ENCODE measurements around the gene SPOPL. TPM values are rescaled to one million over a fixed set of nuclear protein-coding genes. Genes with fewer than 3 reads are reported as not detected.

Gene SPOPL
- total and polyA plus RNA-seq, 12 donors, result 1.5 to 26.2 (median 14.0) TPM

- no peaks in the 10 kb centered on the region for H3K36me3 ChIP-seq (replicated peaks in 1 of 2)
- WGBS, 4 donors, result 97 to 100% (median 98%) methylated on average over 1 of the region's 1 CpG
Observed at GRCh38 chr2:138581909-138582308, 80.3 kb downstream of the SPOPL start.

GRCh38 chr2:138589663-138590062, 88.1 kb downstream of the SPOPL start:
- no peak overlapping the region for H3K4me3 ChIP-seq
- H3K27me3 ChIP-seq, result no peaks in the 10 kb centered on the region
- no peak overlapping the region for H3K27ac ChIP-seq
- intact Hi-C loops (cut with DNase I), result no loop called here
- no peaks in the 10 kb centered on the region for H3K9me3 ChIP-seq (replicated peaks in 1 of 3)
- no peak for DNase-seq
- TF ChIP-seq CTCF (IDR thresholded peaks at IDR 0.05) (no peak), POLR2A (IDR thresholded peaks at IDR 0.05) (no peak)
- no peaks in the 10 kb centered on the region for H3K36me3 ChIP-seq (replicated peaks in 1 of 2)
- 93 to 100% (median 98%) methylated on average over 1 of the region's 1 CpG for WGBS, 4 donors
- H3K4me1 ChIP-seq (replicated peaks in 1 of 2), result no peaks in the 10 kb centered on the region

More at GRCh38 chr2:138581909-138582308, 80.3 kb downstream of the SPOPL start:
- no peaks in the 10 kb centered on the region for H3K27me3 ChIP-seq
- TF ChIP-seq POLR2A (IDR thresholded peaks at IDR 0.05), result no peak
- no peak for TF ChIP-seq CTCF (IDR thresholded peaks at IDR 0.05)
- no peak overlapping the region for H3K27ac ChIP-seq
- H3K4me1 ChIP-seq (replicated peaks in 1 of 2), result no peaks in the 10 kb centered on the region
- H3K9me3 ChIP-seq (replicated peaks in 1 of 3), result peaks cover 0 to 6% (median 0%) of the 10 kb centered on the region in 3 donors
- DNase-seq, result no peak
- H3K4me3 ChIP-seq, result no peak overlapping the region
- intact Hi-C loops (cut with DNase I), result no loop called here

- no peak overlapping the region for H3K4me3 ChIP-seq
- no peak overlapping the region for H3K27ac ChIP-seq
- no peak for DNase-seq
- H3K36me3 ChIP-seq (replicated peaks in 1 of 2), result no peaks in the 10 kb centered on the region
- TF ChIP-seq POLR2A (IDR thresholded peaks at IDR 0.05), result no peak
- TF ChIP-seq CTCF (IDR thresholded peaks at IDR 0.05), result no peak
- 87 to 89% (median 89%) methylated on average over 3 of the region's 3 CpGs for WGBS, 4 donors
- no peaks in the 10 kb centered on the region for H3K9me3 ChIP-seq (replicated peaks in 1 of 3)
- intact Hi-C loops (cut with DNase I), result no loop called here
- no peaks in the 10 kb centered on the region for H3K4me1 ChIP-seq (replicated peaks in 1 of 2)
- H3K27me3 ChIP-seq, result no peaks in the 10 kb centered on the region
Observed at GRCh38 chr2:138596403-138596802, 94.8 kb downstream of the SPOPL start.

- H3K9me3 ChIP-seq (replicated peaks in 1 of 3), result no peaks in the 10 kb centered on the region
- H3K27ac ChIP-seq, result no peak overlapping the region
- WGBS, 4 donors, result 84 to 98% (median 93%) methylated on average over 3 of the region's 3 CpGs
- no peaks in the 10 kb centered on the region for H3K36me3 ChIP-seq (replicated peaks in 1 of 2)
- intact Hi-C loops (cut with DNase I), result no loop called here
- no peak overlapping the region for H3K4me3 ChIP-seq
- DNase-seq, result no peak
- TF ChIP-seq CTCF (IDR thresholded peaks at IDR 0.05), result no peak
- TF ChIP-seq POLR2A (IDR thresholded peaks at IDR 0.05), result no peak
- no peaks in the 10 kb centered on the region for H3K4me1 ChIP-seq (replicated peaks in 1 of 2)
- H3K27me3 ChIP-seq, result no peaks in the 10 kb centered on the region
Observed at GRCh38 chr2:138600732-138601457, 99.3 kb downstream of the SPOPL start.

Measured in adrenal gland (tissue), 12 donors.